Mucosa of stomach (tissue), 1 donor: ENCODE results near the gene USP17L26.
A peak's percentile ranks its signal among the peaks of the same experiment; 100 is the strongest.
"Not testable (repeated sequence)": the region's sequence is repeated elsewhere in the genome, so short reads cannot be mapped to it uniquely, and the experiment has no call there.

ENCODE experiments used
- H3K27me3 ChIP-seq: one replicate; pipeline ENCODE4 v1.7.0; 2013; ENCODE audit warnings: mild to moderate bottlenecking, low read length; ENCODE audit not compliant: control insufficient read depth, insufficient read depth
- H3K36me3 ChIP-seq: one replicate; pipeline ENCODE4 v1.7.0; 2013; ENCODE audit warnings: low read length; ENCODE audit not compliant: control insufficient read depth, insufficient read depth
- H3K4me1 ChIP-seq: one replicate; pipeline ENCODE4 v1.7.0; 2013; ENCODE audit warnings: mild to moderate bottlenecking, low read length; ENCODE audit not compliant: control insufficient read depth, insufficient read depth
- H3K4me3 ChIP-seq: one replicate; pipeline ENCODE4 v1.7.0; 2013; ENCODE audit warnings: low read length
- H3K9ac ChIP-seq: one replicate; pipeline ENCODE4 v1.7.0; 2013; ENCODE audit warnings: mild to moderate bottlenecking, low read length, moderate library complexity
- H3K9me3 ChIP-seq: one replicate; pipeline ENCODE4 v1.7.0; 2013; ENCODE audit warnings: mild to moderate bottlenecking, low read length, moderate library complexity; ENCODE audit not compliant: control insufficient read depth
- donor health status: Pancreatic carcinoma.

The USP17L26 gene

GRCh38 chr4:9334358-9334757, at the start of gene USP17L26:
Gene USP17L26, plus strand, starts transcription at chr4:9334658. Its CDS starts 0 bp downstream, at chr4:9334658.
- H3K4me3 ChIP-seq, H3K9ac ChIP-seq, H3K36me3 ChIP-seq, H3K9me3 ChIP-seq, H3K27me3 ChIP-seq, H3K4me1 ChIP-seq: not testable (repeated sequence)

- H3K4me1 ChIP-seq, H3K4me3 ChIP-seq, H3K36me3 ChIP-seq, H3K9me3 ChIP-seq, H3K27me3 ChIP-seq, H3K9ac ChIP-seq: not testable (repeated sequence)
Observed at GRCh38 chr4:9324191-9324590, 10.3 kb upstream of the USP17L26 start.

GRCh38 chr4:9324865-9325264, 9.6 kb upstream of the USP17L26 start, which contains the start of gene USP17L24:
Gene USP17L24, plus strand, starts transcription at chr4:9325165. Its CDS starts 0 bp downstream, at chr4:9325165.
- H3K36me3 ChIP-seq, H3K4me1 ChIP-seq, H3K9me3 ChIP-seq, H3K9ac ChIP-seq, H3K27me3 ChIP-seq, H3K4me3 ChIP-seq: not testable (repeated sequence)

- not testable (repeated sequence) for H3K9me3 ChIP-seq, H3K27me3 ChIP-seq, H3K4me1 ChIP-seq, H3K9ac ChIP-seq, H3K4me3 ChIP-seq, H3K36me3 ChIP-seq
Observed at GRCh38 chr4:9329611-9330010, 4.8 kb upstream of the USP17L26 start, which contains the start of gene USP17L25. Gene USP17L25, plus strand, starts transcription at chr4:9329911. Its CDS starts 0 bp downstream, at chr4:9329911.

GRCh38 chr4:9339103-9339502, 4.6 kb downstream of the USP17L26 start, which contains the start of gene USP17L5:
Gene USP17L5, plus strand, starts transcription at chr4:9339403. Its CDS starts 0 bp downstream, at chr4:9339403.
- H3K4me3 ChIP-seq = not testable (repeated sequence)

GRCh38 chr4:9343848-9344247, 9.4 kb downstream of the USP17L26 start, which contains the start of gene USP17L27:
Gene USP17L27, plus strand, starts transcription at chr4:9344148. Its CDS starts 0 bp downstream, at chr4:9344148.
- H3K4me3 ChIP-seq, H3K9me3 ChIP-seq, H3K27me3 ChIP-seq, H3K9ac ChIP-seq, H3K4me1 ChIP-seq, H3K36me3 ChIP-seq: not testable (repeated sequence)

More at GRCh38 chr4:9339103-9339502, 4.6 kb downstream of the USP17L26 start, which contains the start of gene USP17L5:
- H3K9ac ChIP-seq, H3K27me3 ChIP-seq, H3K9me3 ChIP-seq, H3K36me3 ChIP-seq, H3K4me1 ChIP-seq: not testable (repeated sequence)

- not testable (repeated sequence) for H3K36me3 ChIP-seq, H3K4me3 ChIP-seq, H3K9ac ChIP-seq, H3K4me1 ChIP-seq, H3K9me3 ChIP-seq, H3K27me3 ChIP-seq
Observed at GRCh38 chr4:9348593-9348992, 14.1 kb downstream of the USP17L26 start, which contains the start of gene USP17L28. Gene USP17L28, plus strand, starts transcription at chr4:9348893. Its CDS starts 0 bp downstream, at chr4:9348893.

GRCh38 chr4:9350866-9351265, 16.4 kb downstream of the USP17L26 start:
- H3K4me1 ChIP-seq, H3K27me3 ChIP-seq, H3K9ac ChIP-seq, H3K4me3 ChIP-seq, H3K36me3 ChIP-seq, H3K9me3 ChIP-seq: not testable (repeated sequence)

GRCh38 chr4:9353338-9353737, 18.9 kb downstream of the USP17L26 start, which contains the start of gene USP17L29:
Gene USP17L29, plus strand, starts transcription at chr4:9353638. Its CDS starts 0 bp downstream, at chr4:9353638.
- H3K27me3 ChIP-seq, H3K4me1 ChIP-seq, H3K4me3 ChIP-seq, H3K9ac ChIP-seq, H3K9me3 ChIP-seq, H3K36me3 ChIP-seq: not testable (repeated sequence)

GRCh38 chr4:9362829-9363228, 28.4 kb downstream of the USP17L26 start, which contains the start of gene USP17L30:
Gene USP17L30, plus strand, starts transcription at chr4:9363129. Its CDS starts 0 bp downstream, at chr4:9363129.
- H3K4me1 ChIP-seq, H3K36me3 ChIP-seq, H3K9me3 ChIP-seq, H3K9ac ChIP-seq, H3K4me3 ChIP-seq, H3K27me3 ChIP-seq: not testable (repeated sequence)

GRCh38 chr4:9379881-9380280, 45.4 kb downstream of the USP17L26 start:
- not testable (repeated sequence) for H3K27me3 ChIP-seq, H3K9me3 ChIP-seq, H3K4me3 ChIP-seq, H3K9ac ChIP-seq, H3K36me3 ChIP-seq, H3K4me1 ChIP-seq

GRCh38 chr4:9381012-9381534, 46.6 kb downstream of the USP17L26 start:
- H3K4me1 ChIP-seq, H3K36me3 ChIP-seq, H3K9me3 ChIP-seq, H3K27me3 ChIP-seq: not testable (repeated sequence)
- Histone ChIP-seq H3K9ac (peak overlapping the region; percentile 61), H3K4me3 (peak overlapping the region; percentile 41)

GRCh38 chr4:9384126-9384525, 49.7 kb downstream of the USP17L26 start:
- H3K36me3 ChIP-seq = no peaks in the 10 kb centered on the region
- H3K4me1 ChIP-seq = no peaks in the 10 kb centered on the region
- no peak overlapping the region for H3K4me3 ChIP-seq
- H3K27me3 ChIP-seq = no peaks in the 10 kb centered on the region
- no peaks in the 10 kb centered on the region for H3K9me3 ChIP-seq
- no peak overlapping the region for H3K9ac ChIP-seq
